Mononuclear cell (primary cell): Measurements from ENCODE around the gene INF2. TPM values are rescaled to one million over a fixed set of nuclear protein-coding genes. Genes with fewer than 3 reads are reported as not detected.
"Not testable (repeated sequence)": the region's sequence is repeated elsewhere in the genome, so short reads cannot be mapped to it uniquely, and the experiment has no call there.

Experiments
- H3K27me3 ChIP-seq: 2 replicates; pipeline ENCODE4 v1.6.0; 2011; ENCODE audit warnings: low read length, control low read depth; ENCODE audit not compliant: insufficient read depth
- H3K4me1 ChIP-seq: 2 replicates; pipeline ENCODE4 v1.5.1; 2011; ENCODE audit warnings: mild to moderate bottlenecking, low read length, control low read depth; ENCODE audit not compliant: insufficient read depth
- H3K4me3 ChIP-seq: 2 replicates; pipeline ENCODE4 v1.5.1; 2011; ENCODE audit warnings: mild to moderate bottlenecking, low read length, moderate library complexity
- H3K9me3 ChIP-seq: 2 replicates; pipeline ENCODE4 v1.5.1; 2011; ENCODE audit warnings: low read depth, mild to moderate bottlenecking, control low read depth, low read length
- total RNA-seq: library from RNA; depleted of rRNA; stranded (reverse); fragments of >200 nt; gene quantifications from one replicate; pipeline ENCODE4 v1.2.3, GENCODE V29; 2012

Gene INF2
- total RNA-seq, 1 donor: 21.6 TPM

DNA sequence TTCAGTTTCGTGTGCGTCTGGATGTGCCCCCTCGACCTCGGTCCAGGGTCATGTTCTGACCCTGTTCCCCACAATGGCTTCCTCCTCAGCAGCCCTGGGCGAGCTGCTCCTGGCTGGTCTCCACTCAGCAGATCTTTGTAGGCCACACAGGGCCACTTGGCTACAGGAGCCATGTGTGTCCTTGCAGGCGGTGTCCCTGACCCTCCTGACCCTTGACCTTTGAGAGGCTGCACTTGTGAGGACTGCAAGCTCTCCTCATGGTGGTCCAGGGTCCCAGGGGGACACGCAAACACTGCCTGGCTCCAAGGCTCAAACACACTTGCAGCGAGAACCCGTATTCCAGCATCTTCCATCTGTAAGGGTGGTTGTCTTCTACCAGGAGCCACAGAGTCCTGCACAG lies 56.0 kb downstream of the INF2 start:
- H3K27me3 ChIP-seq: no peaks in the 10 kb centered on the region
- no peak overlapping the region for H3K4me3 ChIP-seq
- H3K9me3 ChIP-seq: no peaks in the 10 kb centered on the region
- no peaks in the 10 kb centered on the region for H3K4me1 ChIP-seq

DNA sequence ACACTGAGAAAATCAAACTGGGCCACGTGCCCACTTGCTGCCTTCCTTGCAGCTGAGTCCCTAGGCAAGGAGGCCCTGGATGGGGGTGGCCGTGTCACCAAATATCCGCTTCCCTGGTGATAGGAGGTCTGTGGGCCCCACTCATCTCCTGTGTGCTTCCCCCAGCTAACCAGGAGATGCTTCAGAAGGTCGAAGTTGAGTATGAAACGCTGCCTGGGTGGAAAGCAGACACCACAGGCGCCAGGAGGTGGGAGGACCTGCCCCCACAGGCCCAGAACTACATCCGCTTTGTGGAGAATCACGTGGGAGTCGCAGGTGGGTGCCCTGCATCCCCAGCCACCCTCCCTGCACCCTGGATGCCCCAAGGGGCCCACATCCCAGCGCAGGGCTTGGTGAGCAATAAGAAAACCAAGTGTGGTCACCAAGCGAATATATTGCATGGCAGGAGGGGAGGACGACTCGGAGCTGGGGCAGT lies 56.7 kb downstream of the INF2 start:
- Histone ChIP-seq H3K27me3 (no peaks in the 10 kb centered on the region), H3K4me3 (no peak overlapping the region), H3K4me1 (no peaks in the 10 kb centered on the region), H3K9me3 (no peaks in the 10 kb centered on the region)

DNA sequence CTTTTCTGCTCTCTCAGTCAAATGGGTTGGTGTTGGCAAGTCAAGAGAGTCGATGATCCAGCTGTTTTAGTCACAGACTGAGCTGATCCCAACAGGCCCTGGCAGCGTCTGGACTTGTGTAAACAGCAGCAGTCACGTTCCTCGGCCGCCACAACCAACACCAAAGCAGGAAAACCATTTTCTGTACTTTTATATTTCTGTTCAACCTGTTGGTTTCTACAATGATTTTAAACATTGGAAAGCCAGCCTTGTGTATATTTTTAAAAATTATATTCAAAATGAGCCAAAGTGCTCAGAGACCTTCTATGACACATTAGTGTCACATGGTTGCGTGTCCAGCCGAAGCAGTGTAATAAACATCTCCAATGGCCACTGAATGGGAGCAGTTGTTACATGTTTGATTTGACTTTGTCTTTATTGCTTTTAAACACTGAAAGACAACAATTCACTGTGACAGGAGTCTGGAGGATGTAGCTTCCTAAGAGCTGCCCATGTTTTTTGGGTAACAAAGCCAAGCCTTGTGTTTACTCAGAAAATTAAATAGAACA lies 57.6 kb downstream of the INF2 start:
- Histone ChIP-seq H3K4me3 (no peak overlapping the region), H3K4me1 (peaks cover 5% of the 10 kb centered on the region), H3K27me3 (no peaks in the 10 kb centered on the region), H3K9me3 (no peaks in the 10 kb centered on the region)

DNA sequence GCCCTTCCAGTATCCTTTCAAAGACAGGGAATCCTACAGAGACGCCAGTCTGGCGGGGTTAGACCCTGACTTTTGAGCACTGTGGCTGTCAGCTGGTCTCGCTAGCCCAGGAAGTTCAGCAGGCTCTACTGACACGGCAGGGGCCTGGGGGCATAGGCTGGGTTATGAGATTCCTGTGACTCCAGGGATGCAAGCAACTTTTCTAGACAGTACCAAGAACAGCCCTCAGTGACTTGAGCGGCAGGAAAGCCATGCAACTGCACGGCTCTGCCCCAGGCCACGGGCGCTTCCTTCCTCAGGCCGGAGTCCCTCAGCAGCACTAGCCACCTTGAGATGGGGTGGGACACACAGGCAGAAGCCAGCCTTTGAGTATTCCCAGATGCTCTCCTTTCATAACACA lies 58.5 kb downstream of the INF2 start:
- no peaks in the 10 kb centered on the region for H3K9me3 ChIP-seq
- H3K27me3 ChIP-seq: no peaks in the 10 kb centered on the region
- H3K4me1 ChIP-seq: peaks cover 8% of the 10 kb centered on the region
- H3K4me3 ChIP-seq: no peak overlapping the region

DNA sequence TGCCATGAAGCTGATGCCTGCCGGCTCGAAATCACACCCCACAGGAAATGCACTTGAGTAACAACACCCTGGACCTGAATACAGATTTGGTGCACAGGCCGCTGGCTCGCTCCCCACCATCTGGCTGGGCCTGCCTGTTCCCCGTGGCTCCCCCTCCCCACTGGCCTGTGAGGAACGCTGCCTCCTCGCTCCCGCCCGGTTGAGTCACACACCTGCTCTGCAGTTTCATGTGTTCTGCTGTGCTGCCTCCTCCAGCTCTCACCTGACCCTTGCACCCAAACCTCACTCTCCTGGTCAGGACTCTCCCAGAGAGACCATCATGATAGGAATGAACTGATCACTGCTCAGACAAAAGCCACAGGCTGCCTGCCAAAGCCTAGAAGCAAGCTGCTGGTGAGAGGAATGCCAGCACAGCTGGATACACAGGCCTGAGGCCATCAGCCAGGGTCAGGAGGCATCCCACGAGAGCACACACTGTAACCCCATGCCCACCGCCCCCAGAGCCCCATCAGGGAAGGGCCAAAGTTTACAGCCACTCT lies 59.8 kb downstream of the INF2 start:
- no peaks in the 10 kb centered on the region for H3K27me3 ChIP-seq
- peaks cover 17% of the 10 kb centered on the region for H3K4me1 ChIP-seq
- H3K9me3 ChIP-seq: no peaks in the 10 kb centered on the region
- H3K4me3 ChIP-seq: no peak overlapping the region

DNA sequence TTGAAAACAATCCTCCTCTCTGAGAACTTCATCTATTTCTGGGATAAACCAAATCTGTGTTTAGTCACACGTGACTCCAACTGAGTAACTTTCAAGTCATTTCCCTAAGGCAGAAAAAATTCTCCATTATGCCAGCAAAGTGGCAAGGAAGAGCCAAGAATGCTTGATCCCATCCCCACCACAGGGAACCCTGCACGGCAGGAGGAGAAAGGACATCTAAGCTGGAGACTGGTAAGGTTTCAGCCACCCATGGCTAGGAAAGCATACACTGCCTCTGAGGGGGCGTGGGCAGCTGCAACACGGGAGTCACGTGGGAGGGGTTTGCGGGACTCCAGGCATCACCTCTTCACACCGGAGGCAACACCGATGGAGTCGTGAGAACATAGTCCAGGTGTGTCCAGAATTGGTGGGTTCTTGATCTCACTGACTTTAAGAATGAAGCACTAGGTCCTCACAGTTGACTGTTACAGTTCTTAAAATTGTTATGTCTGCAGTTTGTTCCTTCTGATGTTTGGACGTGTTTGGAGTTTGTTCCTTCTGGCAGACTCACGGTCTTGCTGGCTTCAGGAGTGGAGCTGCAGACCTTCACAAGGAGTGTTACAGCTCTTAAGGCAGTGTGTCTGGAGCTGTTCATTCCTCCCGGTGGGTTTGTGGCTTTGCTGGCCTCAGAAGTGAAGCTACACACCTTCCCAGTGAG lies 60.8 kb downstream of the INF2 start:
- no peaks in the 10 kb centered on the region for H3K27me3 ChIP-seq
- no peaks in the 10 kb centered on the region for H3K9me3 ChIP-seq
- peaks cover 25% of the 10 kb centered on the region for H3K4me1 ChIP-seq
- H3K4me3 ChIP-seq: no peak overlapping the region

DNA sequence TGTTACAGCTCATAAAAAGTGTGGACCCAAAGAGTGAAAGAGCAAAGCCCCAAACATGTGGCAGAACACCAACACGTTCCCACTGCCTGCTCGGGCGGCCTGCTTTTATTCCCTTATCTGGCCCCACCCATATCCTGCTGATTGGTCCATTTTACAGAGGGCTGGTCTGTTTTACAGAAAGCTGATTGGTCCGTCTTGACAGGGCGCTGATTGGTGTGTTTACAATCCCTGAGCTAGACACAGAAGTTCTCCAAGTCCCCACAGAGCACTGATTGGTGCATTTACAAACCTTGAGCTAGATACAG lies 61.3 kb downstream of the INF2 start:
- not testable (repeated sequence) for H3K4me3 ChIP-seq, H3K27me3 ChIP-seq, H3K9me3 ChIP-seq
- peaks cover 25% of the 10 kb centered on the region for H3K4me1 ChIP-seq

DNA sequence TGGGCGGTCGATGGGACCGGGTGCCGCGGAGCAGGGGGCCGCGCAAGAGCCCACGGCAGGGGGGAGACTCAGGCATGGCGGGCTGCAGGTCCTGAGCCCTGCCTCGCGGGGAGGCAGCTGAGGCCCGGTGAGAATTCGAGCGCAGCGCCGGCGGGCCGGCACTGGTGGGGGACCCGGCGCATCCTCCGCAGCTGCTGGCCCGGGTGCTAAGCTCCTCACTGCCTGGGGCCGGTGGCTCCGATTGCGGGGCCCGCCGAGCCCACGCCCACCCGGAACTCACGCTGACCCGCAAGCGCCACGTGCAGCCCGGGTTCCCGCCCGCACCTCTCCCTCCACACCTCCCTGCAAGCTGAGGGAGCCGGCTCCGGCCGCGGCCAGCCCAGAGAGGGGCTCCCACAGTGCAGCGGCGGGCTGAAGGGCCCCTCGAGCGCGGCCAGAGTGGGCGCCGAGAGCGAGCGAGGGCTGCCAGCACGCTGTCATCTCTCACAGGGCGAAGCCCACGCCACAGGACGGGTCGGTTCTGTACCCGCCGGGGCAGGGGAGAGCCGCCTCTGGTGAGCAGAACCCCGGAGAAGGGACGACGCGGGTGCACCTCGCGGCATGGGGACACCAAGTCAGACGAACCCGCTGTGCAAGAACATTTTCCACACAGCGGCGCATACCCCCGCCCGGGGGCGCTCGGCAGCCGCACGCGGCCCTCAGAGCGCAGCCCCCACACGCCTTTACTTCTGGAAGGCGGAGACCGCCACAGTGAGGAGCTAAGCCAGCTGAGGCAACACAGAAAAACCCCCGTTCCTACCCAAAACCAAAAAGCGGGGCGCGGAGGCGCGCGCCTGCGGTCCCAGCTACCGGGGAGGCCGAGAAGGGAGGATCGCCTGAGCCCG lies 62.4 kb downstream of the INF2 start:
- Histone ChIP-seq H3K4me1 (peaks cover 30% of the 10 kb centered on the region), H3K4me3 (peak overlapping the region; percentile 93), H3K27me3 (no peaks in the 10 kb centered on the region), H3K9me3 (no peaks in the 10 kb centered on the region)

DNA sequence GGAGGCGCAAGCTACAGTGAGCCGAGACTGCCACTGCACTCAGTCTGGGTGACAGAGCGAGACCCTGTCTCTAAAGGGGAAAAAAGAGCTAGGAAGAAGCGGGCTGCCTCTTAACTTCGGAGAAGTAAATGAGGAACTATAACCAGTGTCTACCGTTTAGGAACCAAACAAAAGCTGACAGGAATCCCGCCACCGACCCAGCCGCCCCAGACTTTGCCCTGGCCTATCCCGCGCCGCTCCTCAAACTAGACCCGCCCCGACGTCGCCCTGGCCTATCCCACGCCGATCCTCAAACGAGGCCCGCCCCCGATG lies 63.0 kb downstream of the INF2 start:
- H3K27me3 ChIP-seq: no peaks in the 10 kb centered on the region
- H3K4me1 ChIP-seq: peaks cover 30% of the 10 kb centered on the region
- peak overlapping the region; percentile 93 for H3K4me3 ChIP-seq
- no peaks in the 10 kb centered on the region for H3K9me3 ChIP-seq

DNA sequence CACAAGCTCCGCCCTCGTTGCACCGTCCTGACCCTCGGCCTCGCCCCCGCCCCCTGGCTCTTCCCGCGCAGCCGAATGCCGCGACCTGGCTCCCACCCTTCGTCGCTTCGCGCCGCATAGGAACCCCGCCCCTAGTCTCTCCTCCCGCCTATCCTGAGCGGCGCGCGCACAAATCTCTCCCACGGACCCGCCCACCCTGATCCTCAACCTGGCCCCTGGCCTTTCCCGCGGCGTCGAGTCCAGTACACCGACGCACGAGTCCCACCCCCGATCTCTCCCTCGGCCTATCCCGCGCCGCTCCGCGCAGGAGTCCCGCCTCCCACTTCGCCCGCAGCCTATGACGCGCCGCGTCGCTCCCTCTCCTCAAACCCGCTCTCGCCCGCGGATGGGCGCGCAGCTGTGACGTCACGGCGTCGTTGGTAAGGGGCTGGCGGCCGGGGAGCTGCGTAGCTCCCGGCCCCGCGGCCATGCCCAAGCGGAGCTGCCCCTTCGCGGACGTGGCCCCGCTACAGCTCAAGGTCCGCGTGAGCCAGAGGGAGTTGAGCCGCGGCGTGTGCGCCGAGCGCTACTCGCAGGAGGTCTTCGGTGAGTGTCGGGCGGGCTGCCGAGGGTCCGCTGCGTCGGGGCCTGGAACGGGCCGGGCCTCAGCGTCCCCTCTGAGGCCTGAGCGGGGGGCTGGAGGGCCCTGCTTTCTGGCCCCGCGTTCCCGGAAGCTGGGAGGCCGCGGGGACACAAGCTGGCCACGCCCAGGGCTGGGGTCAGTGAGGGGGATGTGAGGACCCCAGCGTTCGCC lies 63.5 kb downstream of the INF2 start, which contains the start of gene SIVA1:
Gene SIVA1 (plus strand): TSS at position 413 of the 793 bp plus-strand sequence. CDS start 55 bp downstream, at position 468.
- Histone ChIP-seq H3K4me3 (peak within 1 kb of the TSS; percentile 93), H3K27me3 (no peaks in the 10 kb centered on the region), H3K9me3 (no peaks in the 10 kb centered on the region), H3K4me1 (peaks cover 30% of the 10 kb centered on the region)

DNA sequence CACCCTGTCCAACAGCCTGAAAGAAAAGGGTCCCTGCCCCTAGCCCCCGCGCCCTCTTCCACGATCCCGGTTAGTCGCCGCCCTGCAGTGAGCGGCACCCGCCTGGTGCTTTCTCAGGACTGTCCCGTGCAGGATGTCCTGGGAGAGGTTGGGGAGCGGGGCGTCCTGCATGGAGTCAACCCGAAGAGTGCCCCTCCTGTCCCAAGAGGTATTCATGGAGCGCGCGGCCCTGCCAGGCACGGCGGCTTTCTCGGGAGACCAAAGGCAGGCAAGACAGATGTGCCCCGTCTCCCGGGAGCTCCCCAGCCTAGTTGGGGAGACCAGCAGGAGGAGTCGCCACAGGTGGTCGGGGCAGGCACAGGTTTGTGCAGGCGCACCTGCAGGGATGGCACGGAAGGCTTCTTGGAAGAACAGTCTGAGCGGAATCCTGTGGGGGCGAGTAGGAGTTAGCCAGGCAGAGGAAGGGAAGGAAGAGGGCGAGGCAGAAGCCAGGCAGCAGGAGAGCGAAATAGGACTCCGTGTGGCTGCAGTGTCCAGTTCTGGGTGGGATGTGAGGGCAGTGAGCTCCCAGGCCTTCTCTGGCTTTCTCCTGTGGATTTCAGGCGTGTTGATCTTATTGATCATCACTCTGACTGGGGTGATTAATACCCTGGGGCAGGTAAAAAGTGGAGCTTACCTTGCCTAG lies 64.3 kb downstream of the INF2 start:
- peaks cover 30% of the 10 kb centered on the region for H3K4me1 ChIP-seq
- no peaks in the 10 kb centered on the region for H3K9me3 ChIP-seq
- peak overlapping the region; percentile 93 for H3K4me3 ChIP-seq
- H3K27me3 ChIP-seq: no peaks in the 10 kb centered on the region

DNA sequence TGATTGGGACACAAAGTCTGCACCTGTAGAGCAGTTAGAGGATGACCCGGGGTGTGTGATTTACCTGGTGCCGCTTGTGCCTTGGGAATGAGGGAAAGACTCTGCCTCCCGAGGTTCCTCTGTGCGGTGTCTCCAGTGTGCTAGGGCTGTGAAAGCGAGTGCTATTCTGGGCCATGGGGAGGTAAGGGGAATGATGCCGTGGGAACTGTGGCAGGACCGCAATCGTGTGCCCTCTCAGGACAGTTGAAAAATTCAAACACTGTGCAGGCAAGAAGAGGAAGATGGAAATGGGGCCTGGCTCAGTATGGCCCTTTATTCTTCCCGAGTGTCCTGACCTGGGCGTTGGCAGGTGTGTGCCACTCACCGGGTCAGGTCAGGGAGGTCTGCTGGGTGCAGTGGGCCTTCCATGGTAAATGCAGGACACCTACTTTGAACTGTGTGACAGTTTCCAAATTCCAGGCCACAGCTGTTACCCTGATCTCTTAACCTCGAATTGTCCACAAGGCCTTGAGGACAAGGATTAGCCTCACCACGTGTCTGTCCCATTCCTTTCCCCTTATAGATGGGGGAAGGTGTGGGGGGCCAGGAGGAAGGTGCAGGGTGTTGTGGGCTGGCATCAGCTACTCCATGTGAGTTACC lies 64.9 kb downstream of the INF2 start:
- Histone ChIP-seq H3K9me3 (no peaks in the 10 kb centered on the region), H3K4me3 (peak overlapping the region; percentile 93)

DNA sequence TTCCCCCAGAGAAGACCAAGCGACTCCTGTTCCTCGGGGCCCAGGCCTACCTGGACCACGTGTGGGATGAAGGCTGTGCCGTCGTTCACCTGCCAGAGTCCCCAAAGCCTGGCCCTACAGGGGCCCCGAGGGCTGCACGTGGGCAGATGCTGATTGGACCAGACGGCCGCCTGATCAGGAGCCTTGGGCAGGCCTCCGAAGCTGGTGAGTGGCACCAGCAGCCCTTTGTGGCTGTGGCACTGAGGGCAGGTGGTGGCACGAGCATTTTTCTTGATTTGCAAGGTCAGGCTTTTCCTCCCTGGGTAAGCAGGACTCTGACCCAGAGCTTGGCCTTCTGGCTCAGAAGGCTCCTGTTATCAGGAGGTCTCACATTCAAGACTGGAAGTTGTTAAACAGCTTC lies 66.2 kb downstream of the INF2 start:
- Histone ChIP-seq H3K4me3 (no peak overlapping the region), H3K27me3 (no peaks in the 10 kb centered on the region), H3K4me1 (peaks cover 30% of the 10 kb centered on the region), H3K9me3 (no peaks in the 10 kb centered on the region)

More for the DNA sequence above, 64.9 kb downstream of the INF2 start:
- Histone ChIP-seq H3K27me3 (no peaks in the 10 kb centered on the region), H3K4me1 (peaks cover 30% of the 10 kb centered on the region)
